GM12892 (cell line): ENCODE measurements around the gene HS3ST4.

Experiments used
- POLR2A ChIP-seq: IDR thresholded peaks from 2 replicates; pipeline ENCODE4 v1.6.1; 2011; ENCODE audit warnings: low read depth, low read length, control low read depth
- POLR2AphosphoS5 ChIP-seq: IDR thresholded peaks from 2 replicates; pipeline ENCODE4 v1.6.1; 2011; ENCODE audit warnings: low read depth, low read length, control low read depth

GRCh38 chr16:25894093-25894492 lies 202.3 kb downstream of the HS3ST4 start:
- TF ChIP-seq POLR2AphosphoS5 (no peak), POLR2A (no peak)
